Posterior cingulate gyrus (tissue), 11 donors: ENCODE measurements around the gene NME3.
A peak's percentile ranks its signal among the peaks of the same experiment; 100 is the strongest.

Experiments
- DNase-seq, 10 donors: peaks; one replicate each; pipeline versions ENCODE4 v3.0.0 to v3.0.0-alpha.2; 2020 to 2021; ENCODE audit warnings: mixed read lengths in 3 of 10
- intact Hi-C: fragments of 100-400 bp; cut with DNase I; formaldehyde crosslinking; loops from one replicate; pipeline ENCODE4 v1.15.1; 2023

NME3 gene

GRCh38 chr16:1794221-1794871 is 23.0 kb upstream of the NME3 start:
- DNase-seq, result peak in 2 of 10 donors; percentile 9 to 77
- intact Hi-C loops, result no loop called here

GRCh38 chr16:1793578-1794220 is 22.4 kb upstream of the NME3 start, which contains the start of gene IGFALS:
Gene IGFALS, minus strand, starts transcription at chr16:1793705. Its CDS starts 53 bp downstream, at chr16:1793652.
- intact Hi-C loops, result no loop called here
- peak in 3 of 10 donors; percentile 23 to 82 (median 52) for DNase-seq

- intact Hi-C loops, result no loop called here
- peak in 4 of 10 donors; percentile 22 to 79 (median 64) for DNase-seq
These were observed 21.7 kb upstream of the NME3 start for GRCh38 chr16:1792836-1793577.

GRCh38 chr16:1791943-1792812 is 20.8 kb upstream of the NME3 start:
- intact Hi-C loops, result no loop called here
- DNase-seq, result peak in 2 of 10 donors; percentile 59 to 82

- intact Hi-C loops, result no loop called here
- DNase-seq, result peak in 2 of 10 donors; percentile 62 to 70
These were observed 20.1 kb upstream of the NME3 start for GRCh38 chr16:1791256-1791942.

GRCh38 chr16:1790611-1791255 is 19.4 kb upstream of the NME3 start:
- DNase-seq, result peak in 3 of 10 donors; percentile 26 to 76 (median 68)
- intact Hi-C loops, result no loop called here

- peak in 2 of 10 donors; percentile 52 to 70 for DNase-seq
- intact Hi-C loops, result no loop called here
These were observed 18.9 kb upstream of the NME3 start for GRCh38 chr16:1790261-1790610.

GRCh38 chr16:1789643-1790045 is 18.3 kb upstream of the NME3 start:
- peak in 2 of 10 donors; percentile 16 to 50 for DNase-seq
- intact Hi-C loops, result no loop called here

GRCh38 chr16:1788708-1789100 is 17.4 kb upstream of the NME3 start:
- intact Hi-C loops, result no loop called here
- peak in 4 of 10 donors; percentile 8 to 81 (median 64) for DNase-seq

GRCh38 chr16:1788095-1788707 is 16.9 kb upstream of the NME3 start:
- intact Hi-C loops, result no loop called here
- DNase-seq, result peak in 2 of 10 donors; percentile 6 to 75

GRCh38 chr16:1787322-1788094 is 16.2 kb upstream of the NME3 start:
- DNase-seq, result peak in 2 of 10 donors; percentile 79 to 82
- intact Hi-C loops, result no loop called here

GRCh38 chr16:1787056-1787321 is 15.6 kb upstream of the NME3 start:
- intact Hi-C loops, result no loop called here
- peak in 1 of 10 donors; percentile 80 for DNase-seq

GRCh38 chr16:1786242-1787055 is 15.1 kb upstream of the NME3 start:
- peak in 1 of 10 donors; percentile 80 for DNase-seq
- intact Hi-C loops, result no loop called here

- DNase-seq, result peak in 1 of 10 donors; percentile 54
- intact Hi-C loops, result no loop called here
These were observed 14.5 kb upstream of the NME3 start for GRCh38 chr16:1785846-1786170.

- DNase-seq, result peak in 1 of 10 donors; percentile 49
- intact Hi-C loops, result no loop called here
These were observed 13.9 kb upstream of the NME3 start for GRCh38 chr16:1784977-1785845.

- peak; percentile 100 for DNase-seq
- intact Hi-C loops, result no loop called here
These were observed 11.3 kb upstream of the NME3 start, which contains the start of the genes NUBP2 and SPSB3 for GRCh38 chr16:1782408-1783264. Gene NUBP2, plus strand, starts transcription at chr16:1782960. Its CDS starts 61 bp downstream, at chr16:1783021. Gene SPSB3, minus strand, starts transcription at chr16:1782571. Its CDS starts 1,088 bp downstream, at chr16:1781483.
